Activated CD4-positive, alpha-beta T cell treated with anti-CD3 and anti-CD28 coated beads for 1 hour (primary cell): ENCODE data around the gene PDE6H.

Experiments used
- DNase-seq: peaks from one replicate; pipeline ENCODE4 v3.0.0-alpha.2; 2020

The PDE6H gene

DNA sequence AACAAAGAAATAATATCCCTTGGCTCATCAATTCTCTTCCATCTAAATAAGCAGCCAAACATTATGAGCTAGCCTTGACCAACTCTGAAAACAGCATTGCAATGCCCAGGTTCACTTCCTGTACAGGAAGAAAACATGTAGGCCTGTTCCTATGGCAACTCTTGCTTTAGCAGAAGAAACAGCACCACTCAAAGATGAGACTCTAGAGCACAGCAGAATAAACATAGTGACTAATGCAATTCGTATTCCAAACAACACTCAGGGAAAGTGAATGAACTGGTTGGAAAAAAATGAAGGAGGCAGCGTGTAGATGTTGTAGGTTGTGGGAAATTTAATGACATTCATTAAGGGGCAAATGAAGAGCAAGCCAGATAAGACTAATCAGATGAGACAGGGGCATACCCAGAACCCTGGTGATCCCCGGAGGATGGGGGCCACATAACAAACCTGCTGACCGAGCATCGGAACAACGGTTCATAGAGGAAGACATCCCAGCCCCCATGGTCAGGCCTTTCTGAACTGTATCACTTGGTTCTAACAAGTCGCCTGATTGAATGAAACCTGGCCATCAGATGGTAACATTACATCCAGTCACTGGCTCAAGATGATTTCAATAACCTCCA lies 20.4 kb upstream of the PDE6H start:
- DNase-seq, result no peak

DNA sequence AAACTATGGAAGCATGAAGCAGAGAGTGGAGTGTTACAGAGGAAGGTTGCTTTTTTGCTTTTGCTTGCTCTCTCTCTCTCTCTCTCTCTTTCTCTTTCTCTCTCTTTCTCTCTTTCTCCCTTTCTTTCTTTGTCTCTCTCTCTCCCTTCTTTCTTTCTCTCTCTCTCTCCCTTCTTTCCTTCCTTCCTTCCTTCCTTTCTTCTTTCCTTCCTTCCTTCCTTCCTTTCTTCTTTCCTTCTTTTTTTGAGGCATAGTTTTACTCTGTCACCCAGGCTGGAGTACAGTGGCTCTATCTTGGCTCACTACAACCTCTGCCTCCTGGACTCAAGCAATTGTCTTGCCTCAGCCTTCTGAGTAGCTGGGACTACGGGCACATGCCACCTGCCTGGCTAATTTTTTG lies 19.1 kb upstream of the PDE6H start:
- DNase-seq, result no peak

DNA sequence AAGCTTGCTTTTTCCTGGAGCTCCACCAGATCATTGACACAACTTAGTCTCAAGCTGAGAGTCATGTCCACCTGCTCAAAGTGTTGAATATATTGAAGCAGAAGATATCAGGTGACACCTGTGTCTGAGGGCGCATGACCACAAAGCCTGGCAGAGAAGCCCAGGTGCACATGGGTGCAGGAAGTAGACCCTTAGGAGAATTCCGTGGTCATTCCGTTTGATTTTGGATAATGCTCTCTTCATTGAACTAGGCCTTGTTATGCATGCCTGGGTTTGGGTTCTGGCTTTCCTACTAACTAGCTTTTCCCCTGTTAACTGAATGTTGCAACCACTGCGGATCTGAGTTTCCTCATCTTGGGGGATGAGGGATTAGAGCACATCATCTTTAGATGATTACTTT lies 18.6 kb upstream of the PDE6H start:
- DNase-seq, result no peak

DNA sequence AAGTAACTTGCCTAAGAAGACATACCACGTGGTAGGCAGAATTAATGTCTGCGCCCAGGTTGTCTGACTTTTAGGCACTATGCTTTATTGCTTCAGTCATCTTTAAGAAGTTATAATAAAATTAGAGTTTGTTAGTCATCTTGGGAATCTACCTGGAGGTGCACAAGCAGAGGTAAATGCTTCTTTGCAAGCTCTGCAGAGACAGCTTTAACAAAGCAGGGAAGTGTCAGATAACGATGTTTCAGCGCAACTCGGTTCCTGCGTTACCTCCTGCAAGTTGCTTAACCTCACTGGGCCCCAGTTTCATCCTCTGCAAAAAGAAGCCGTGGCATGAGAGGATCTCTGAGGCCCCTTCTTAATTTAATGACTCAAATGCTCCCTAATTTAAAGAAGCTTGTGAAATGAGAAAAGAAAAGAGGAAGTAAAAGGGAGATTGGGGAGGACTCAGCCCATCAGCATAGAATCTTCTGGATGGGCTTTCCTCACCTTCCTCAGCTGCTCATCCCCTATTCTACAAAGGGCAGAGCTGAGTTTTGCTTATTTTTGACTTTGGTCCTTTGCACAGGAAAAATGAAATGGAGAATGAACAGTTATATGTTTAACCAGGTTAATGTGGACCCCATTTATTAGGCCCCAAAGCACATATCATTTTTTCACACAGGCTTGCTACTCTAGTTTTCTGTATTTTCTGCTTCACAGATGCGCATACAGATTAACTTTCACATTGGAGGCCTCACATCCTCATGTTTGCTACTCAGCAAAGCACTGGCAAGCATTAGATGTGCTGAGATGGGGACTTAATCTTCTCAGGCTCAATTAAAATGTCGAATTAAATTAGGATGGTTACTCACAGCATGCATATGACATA lies 16.6 kb upstream of the PDE6H start:
- no peak for DNase-seq

DNA sequence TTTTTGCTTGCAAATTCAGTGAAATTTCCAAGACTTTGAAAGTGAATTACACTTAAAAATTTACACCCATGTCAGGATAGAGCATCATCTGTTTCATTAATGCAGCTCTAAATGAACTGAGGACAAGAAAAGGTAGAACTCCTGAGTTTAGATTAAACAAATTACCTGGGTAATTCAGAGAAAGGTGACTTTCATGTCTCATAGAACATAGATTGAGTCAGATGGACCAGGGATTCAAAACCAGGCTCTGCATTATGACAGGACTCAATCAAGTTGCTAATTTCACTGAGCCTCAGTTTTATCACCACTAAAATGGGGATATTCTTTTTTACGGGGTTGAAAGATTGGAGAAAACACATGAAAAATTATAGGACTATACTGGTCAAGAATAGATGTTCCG lies 15.9 kb upstream of the PDE6H start:
- DNase-seq, result no peak

DNA sequence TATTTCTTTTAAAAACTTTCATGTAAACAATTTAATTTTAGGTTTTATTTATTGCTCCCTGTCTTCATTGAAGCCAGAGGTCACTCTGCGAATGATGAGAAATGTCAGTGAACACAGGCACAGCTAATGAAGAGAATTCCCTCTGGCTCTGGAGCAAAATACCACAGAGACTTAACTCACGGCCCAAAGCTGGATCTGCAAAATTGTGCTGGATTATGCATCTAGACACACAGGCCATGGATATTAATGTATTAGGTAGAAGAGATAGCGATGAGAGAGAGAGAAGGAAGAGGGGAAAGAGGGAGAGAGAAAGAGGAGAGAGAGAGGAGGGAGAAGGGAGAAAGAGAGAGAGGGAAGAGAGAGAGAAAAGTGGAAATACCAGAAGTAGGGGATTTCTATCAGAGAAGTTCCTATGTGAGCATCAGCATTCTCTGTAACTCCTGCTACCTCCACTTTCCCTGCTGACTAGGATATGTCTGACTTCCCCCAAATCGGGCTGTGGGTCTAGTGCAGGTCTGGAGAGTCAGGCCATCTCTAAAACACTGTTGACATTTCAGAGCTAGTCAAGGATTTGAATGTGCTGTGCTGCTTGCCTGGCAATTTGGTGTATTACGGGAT lies 15.2 kb upstream of the PDE6H start:
- DNase-seq, result no peak

DNA sequence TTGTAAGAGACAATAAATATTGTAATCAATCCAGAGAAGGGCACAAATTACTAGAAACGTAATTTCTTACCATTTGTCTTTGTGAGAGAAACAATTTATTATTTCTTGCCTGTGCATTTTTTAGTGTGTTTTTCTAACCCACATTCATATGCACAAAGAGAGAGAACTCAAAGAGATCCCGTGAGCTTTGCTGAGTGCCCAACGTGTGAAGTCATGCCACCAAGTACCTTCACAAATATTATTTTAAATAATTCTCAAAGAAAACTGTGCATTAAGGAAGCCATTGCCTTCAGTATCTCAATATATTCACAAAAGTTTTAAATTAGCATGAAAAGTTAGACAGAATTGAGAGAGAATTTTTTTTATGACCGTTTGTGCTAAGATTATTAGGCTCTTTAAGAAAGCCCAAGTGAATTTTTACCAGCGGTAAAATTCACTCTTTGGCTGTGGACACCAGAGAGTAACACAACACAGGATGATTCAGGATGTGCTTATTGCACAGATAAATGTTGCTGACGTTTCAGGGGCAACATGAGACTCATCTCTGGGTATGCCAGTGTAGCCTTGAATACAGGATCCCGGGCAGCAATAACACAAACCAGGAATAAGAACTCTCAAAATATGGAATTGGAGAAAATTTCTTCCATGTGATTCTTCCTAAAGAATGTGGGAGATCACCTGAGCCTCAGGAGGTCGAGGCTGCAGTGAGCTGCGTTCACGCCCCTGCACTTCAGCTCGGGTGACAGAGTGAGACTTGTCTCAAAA lies 14.3 kb upstream of the PDE6H start:
- DNase-seq, result no peak

DNA sequence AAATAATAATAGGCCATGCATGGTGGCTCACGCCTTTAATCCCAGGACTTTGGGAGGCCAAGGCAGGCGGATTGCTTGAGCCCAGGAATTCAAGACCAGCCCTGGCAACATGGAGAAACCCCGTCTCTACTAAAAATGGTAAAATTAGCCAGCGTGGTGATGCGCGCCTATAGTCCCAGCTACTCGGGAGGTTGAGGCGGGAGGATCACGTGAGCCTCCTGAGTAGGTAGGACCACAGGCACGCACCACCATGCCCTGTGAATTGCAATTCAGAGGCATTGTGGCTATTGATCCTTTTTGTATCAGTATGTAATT lies 13.8 kb upstream of the PDE6H start:
- DNase-seq, result no peak

DNA sequence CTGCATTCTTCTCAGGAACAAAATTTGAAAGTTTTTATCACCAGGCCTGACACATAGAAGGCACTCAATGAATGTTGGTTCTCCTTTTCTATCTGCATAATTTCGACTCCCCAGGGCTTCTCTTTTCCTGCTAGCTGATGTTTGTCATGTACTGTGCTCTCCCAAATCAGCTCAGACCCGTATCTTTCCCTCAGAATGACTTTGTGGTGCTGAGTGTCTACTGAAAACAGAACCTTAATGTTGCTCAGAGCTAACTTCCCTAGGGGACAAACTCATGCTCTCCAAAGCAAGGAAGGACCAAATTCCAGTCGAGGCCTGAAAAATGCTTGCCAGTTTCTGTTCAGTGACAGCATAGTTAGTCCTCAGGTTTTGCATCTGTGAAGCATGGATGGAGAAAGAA lies 13.4 kb upstream of the PDE6H start:
- no peak for DNase-seq

DNA sequence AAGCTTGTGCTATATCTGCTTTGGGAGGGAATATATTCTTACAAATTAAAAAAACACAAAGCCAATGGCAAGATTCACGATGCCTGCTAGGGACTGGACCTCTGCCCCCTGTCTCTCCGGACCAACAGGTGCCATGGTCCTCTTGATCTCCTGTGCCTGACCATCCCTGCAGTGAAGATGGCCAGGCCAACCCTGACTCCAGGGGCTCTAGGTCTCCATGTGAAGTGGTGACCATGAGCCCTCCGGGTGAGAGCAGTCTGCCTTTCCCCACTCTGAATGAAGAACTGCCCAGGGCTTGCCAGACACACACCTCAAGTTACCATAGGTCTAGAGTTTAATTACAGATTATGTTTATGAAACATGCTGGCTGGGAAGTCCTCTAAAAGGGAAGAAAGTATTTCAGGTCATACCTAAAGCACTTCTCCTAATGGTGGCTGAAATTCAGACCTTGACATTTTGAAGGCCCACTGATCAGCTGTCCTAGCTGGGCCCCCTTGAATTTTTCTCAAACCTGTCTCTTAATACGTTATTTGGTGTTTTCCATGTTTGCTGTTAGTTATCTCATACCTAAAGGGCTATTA lies 12.8 kb upstream of the PDE6H start:
- no peak for DNase-seq

DNA sequence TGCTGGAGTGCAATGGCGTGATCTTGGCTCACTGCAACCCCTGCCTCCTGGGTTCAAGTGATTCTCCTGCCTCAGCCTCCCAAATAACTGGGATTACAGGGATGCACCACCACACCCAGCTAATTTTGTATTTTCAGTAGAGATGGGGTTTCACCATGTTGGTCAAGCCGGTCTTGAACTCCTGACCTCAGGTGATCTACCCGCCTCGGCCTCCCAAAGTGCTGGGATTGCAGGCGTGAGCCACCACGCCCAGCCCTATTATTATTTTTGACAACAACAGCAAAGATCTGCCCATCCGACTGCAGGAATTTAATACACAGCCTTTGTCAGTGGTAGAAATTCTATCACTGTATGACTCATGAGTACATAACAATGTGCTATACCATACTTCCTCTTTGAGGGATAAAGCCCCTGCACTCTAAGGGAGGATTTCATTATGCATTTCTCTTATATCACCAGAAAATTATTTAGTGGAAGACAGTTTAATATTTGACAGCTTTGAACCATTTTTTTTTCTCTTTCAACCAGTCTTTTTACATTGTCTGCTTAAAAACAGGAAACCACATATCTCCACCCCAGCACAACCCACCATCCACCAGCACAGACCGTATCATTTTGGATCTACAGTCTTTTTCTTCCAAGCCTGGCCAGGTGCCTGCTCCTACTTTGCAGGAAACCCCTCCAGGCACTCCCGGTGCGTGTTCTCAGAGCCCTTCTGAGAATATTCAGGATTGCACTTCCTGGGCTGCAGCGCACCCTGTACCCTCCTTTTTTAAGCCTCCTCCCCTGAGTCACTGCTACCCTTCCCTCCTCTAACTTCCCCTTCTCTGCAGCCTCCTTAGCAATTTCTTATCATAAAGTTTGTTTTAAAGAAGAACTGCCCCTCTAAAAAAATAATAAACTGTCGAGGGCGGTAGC lies 12.0 kb upstream of the PDE6H start:
- DNase-seq, result no peak

DNA sequence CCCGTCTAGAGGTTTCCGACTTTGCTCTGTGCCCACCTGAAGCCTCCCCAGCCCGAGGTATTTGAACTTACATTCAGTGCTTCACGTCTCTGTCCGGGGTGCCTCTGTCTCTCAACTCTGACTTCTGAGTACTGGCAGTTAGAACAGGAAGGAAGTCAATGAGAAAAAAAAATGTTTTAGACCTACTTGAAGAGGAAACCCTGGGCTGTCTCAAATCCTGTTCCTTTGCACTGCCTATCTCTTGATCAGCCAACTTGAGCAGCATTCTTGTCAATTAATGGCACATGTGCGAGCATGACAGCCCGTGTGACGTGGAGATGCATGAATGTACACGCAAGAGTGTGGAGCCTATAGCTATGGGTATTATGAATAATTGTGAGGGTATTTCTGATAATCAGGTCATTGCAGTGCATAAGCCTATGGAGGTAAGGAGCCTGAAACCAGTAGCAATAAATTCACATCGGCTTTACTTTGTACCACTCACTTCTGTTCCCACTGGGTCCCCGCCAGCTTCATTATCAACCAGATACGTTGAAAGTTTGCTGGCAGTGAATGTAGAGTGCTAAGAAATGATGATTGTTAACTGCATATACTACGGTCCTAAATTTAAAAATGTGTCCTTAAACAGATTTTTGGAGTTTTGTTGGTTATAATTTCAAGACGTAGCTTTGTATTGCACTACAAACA lies 11.2 kb upstream of the PDE6H start, which contains the start of gene ARHGDIB:
Gene ARHGDIB, minus strand, starts transcription at position 136 of the 687 bp plus-strand sequence. CDS start 10,889 bp downstream, outside the sequence.
- peak; percentile 70 for DNase-seq

DNA sequence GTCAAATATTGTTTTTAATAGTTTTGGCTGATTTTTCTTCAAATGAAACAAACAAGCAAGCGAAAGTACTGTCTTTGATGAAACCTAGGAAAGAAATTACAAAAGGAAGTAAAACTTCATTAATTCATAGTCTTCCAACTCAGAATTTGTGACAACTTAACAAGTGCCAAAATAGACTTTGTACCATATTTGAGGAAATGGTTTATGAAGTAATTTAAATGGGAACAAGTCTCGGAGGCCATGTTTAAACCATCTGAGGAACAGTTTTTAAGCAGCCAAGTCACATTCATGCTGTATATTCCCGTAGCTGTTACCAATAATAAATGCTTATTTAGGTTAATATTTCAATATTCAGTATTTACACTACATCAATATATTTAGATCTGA lies 10.7 kb upstream of the PDE6H start:
- no peak for DNase-seq

DNA sequence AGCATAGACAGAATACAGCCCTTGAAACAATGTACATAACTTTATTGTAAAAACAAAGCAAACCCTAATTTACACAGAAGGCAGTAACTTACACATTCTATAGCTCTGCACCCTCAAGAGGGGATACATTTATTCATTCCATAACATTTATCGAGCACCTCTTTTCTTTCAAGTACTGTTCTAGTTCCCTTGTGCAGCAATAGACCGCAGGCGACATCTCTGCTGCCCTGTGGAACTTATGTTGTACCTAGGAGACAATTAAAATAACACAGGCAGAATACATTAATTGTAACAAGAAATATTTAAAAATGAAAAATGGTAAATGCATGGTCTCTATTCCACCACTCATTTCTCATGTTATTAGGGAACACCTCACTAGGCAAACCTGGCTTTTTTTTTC lies 10.0 kb upstream of the PDE6H start:
- no peak for DNase-seq

DNA sequence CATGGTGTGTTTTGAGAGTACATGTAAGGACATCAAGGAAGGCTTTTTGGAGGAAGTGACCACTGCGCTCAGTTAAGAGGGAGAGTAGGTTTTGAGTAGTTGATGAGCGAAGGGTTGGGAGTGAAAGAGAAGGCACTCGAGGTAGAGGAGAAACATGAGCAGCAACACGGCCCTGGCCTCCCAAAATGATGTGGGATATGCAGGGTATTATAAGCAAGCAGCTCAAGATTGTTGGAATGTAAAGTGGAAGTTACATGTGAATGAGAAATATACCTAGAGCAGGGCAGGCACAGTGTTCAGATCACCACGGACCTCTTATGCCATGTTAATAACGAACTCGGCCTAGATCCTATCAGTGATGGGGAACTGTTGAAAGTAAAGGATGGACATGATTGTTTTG lies 9.3 kb upstream of the PDE6H start:
- DNase-seq, result no peak

DNA sequence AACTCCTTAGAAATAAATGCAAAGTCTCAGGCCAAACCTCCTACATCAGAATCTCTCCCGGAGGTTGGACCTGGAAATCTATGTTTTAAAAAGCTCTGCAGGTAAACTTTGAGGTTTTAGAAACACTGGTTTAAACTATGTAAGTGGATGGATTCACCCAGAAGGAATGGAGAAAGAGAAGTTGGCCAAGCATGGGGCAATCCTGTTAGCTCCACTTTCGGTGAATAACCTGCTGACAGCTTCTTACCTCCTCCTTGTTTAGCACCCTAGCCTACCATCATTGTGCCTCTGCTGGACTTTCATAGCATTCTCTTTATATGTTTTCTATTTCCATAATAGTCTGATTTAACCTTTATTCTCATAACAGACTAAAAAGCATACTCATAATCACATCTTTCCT lies 8.4 kb upstream of the PDE6H start:
- no peak for DNase-seq

DNA sequence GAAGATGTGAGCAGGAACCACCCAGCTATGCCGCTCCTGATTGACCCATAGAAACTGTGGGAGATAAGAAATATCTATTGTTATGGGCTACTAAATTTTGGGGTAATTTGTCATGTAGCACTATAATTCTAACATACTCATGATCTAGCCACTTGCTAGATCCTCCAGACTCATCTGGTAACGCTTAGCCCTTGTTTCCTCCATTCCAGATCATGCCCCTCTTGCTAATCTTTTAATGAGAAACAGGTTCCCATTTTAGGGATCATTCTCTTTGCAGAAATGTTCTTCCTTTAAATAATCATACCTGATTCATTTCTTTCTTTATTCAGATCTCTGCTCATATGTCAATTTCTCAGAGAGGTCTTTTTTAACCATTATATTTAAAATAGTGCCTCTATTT lies 7.6 kb upstream of the PDE6H start:
- no peak for DNase-seq

DNA sequence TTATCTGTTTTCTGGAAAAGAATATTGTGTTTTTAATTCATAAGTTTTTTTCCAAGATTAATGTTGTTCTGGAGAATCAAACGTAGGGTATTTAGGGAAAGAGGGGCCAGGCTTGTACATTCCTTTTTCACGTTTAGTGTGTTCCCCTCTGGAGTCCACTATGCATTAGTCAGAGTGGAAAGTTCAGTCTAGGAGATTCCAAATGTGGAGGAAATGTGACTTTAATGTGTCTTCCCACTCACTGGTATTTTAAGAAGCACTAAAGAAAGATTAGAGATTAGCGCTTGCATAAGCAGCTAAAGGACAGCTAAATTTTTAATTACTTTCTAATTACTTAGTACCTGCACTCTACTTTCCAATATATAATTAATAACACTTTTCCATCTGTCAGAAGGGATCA lies 4.4 kb upstream of the PDE6H start:
- DNase-seq, result no peak

DNA sequence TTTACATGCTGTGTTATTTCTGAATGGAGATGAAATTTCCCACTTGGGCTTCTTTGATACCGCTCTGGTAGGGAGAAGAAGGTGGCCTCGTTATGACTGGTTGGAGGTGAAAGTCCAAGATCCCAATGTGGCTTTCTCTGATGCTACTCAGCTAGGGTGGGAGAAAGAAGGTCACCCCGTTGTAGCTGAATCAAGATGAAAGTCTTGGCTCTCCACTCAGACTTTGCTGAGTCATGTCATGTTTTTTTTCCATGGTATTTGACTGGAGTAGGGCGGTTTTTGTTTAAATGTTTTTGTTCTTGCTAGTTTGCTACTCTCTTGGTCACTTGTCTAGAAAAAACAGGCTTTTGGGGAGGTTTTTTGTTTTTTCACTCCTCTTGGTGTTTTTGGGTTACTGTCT lies 2.4 kb upstream of the PDE6H start:
- no peak for DNase-seq

DNA sequence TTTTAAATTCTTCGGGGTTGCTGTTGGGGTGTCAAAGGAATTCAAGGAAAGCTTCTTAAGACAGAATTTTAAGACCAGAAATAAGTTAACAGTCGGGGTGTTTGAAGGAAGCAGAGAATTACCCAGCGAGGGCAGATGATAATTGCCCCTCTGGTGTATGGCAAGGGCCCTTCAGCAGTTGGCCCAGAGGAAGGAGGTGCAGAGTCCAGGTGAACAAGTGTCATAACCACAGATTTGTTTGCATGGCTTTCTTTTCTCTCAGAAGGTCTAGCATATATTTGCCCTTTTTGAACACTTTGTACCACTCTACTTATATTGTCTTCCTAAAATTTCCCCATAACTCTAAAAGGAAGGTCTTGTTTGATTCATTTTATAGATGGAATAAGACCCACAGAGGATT lies 1.8 kb downstream of the PDE6H start:
- DNase-seq, result no peak

DNA sequence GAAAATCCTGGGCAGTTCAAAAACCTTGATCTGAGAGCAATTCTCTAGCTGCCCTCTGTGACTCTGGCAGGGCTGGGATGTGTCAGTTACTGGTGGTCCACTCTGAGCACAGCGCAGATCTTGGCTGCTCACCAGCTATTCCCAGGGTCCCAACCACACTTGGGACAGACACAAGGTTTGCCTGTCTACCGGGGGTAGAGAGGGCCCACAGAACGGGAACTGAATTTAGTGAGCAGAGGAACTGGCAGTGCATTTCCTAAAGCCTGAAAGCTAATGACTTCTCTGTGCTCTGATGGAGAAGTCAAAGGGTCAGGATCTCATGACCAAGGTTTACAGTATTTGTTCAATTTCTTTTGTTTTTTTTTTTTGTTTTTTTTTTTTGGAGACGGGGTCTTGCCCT lies 2.6 kb downstream of the PDE6H start:
- no peak for DNase-seq

DNA sequence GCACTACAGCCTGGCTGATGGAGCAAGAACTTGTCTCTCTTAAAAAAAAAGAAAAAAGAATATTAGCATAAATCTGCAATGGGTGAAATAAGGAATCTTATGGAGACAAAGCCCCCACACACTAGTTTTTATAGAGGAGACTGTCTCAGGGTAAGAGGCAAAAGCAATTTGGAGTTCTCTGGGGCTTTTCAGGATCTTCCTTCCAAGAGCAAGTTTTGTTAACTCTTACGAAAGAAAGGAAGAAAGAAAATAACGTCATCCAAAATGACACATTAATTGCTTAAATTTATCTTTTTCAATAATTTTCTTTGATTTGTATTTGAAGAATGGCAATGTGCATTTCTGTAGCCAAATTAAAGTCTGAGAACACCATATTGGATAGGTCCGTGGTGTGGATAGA lies 3.8 kb downstream of the PDE6H start:
- DNase-seq, result no peak
